ENCODE data around the gene LST1. TPM values are rescaled to one million over a fixed set of nuclear protein-coding genes. Genes with fewer than 3 reads are reported as not detected.
A peak's percentile ranks its signal among the peaks of the same experiment; 100 is the strongest.

Gene LST1
- total RNA-seq, 4 donors from 2014 or later = 0.49 to 50.4 (median 5.1) TPM; not detected in 1

- H3K36me3 ChIP-seq = peaks cover 20 to 35% (median 26%) of the 10 kb centered on the region in 3 donors
- no peaks in the 10 kb centered on the region for H3K27me3 ChIP-seq
- DNase-seq = peak; percentile 80
- H3K9me3 ChIP-seq = no peaks in the 10 kb centered on the region
- peaks cover 24 to 60% (median 40%) of the 10 kb centered on the region in 3 donors for H3K4me1 ChIP-seq
- H3K27ac ChIP-seq = peak within 1 kb of the TSS; percentile 93 to 99 (median 94)
- H3K4me3 ChIP-seq = peak within 1 kb of the TSS; percentile 58 to 87 (median 74)
- TF ChIP-seq CTCF (IDR thresholded peaks at IDR 0.05) = peak in 3 of 6 experiments; percentile 7 to 14 (median 11)
- peak in 3 of 4 donors; percentile 45 to 80 (median 53) for TF ChIP-seq POLR2A (IDR thresholded peaks at IDR 0.05)
- 0 to 1% methylated on average over 35 of the region's 43 CpGs for WGBS, 2 donors
- intact Hi-C loops (cut with DNase I) = no loop called here
These were observed 44.2 kb upstream of the LST1 start, which contains the start of gene DDX39B for GRCh38 chr6:31541658-31542521. Gene DDX39B, minus strand, starts transcription at chr6:31542003. Its CDS starts 1,471 bp downstream, at chr6:31540532.

- intact Hi-C loops (cut with DNase I) = no loop called here
- H3K4me3 ChIP-seq = no peak overlapping the region
- peaks cover 4 to 20% (median 10%) of the 10 kb centered on the region in 3 donors for H3K36me3 ChIP-seq
- TF ChIP-seq CTCF (IDR thresholded peaks at IDR 0.05) (no peak), POLR2A (IDR thresholded peaks at IDR 0.05) (no peak)
- no peaks in the 10 kb centered on the region for H3K27me3 ChIP-seq
- no peak for DNase-seq
- peaks cover 28 to 60% (median 36%) of the 10 kb centered on the region in 3 donors for H3K4me1 ChIP-seq
- H3K27ac ChIP-seq = peak overlapping the region in 2 of 4 donors; percentile 93 to 99
- H3K9me3 ChIP-seq = no peaks in the 10 kb centered on the region
- WGBS, 2 donors = 88 to 91% methylated on average over 4 to 6 of the region's 6 CpGs
These were observed 42.4 kb upstream of the LST1 start for GRCh38 chr6:31543639-31544038.

GRCh38 chr6:31544676-31545075, 41.4 kb upstream of the LST1 start:
- no peaks in the 10 kb centered on the region for H3K9me3 ChIP-seq
- TF ChIP-seq POLR2A (IDR thresholded peaks at IDR 0.05) = no peak
- no peak for TF ChIP-seq CTCF (IDR thresholded peaks at IDR 0.05)
- H3K4me1 ChIP-seq = peaks cover 18 to 56% (median 26%) of the 10 kb centered on the region in 3 donors
- no peak for DNase-seq
- H3K27me3 ChIP-seq = no peaks in the 10 kb centered on the region
- no peak overlapping the region for H3K27ac ChIP-seq
- intact Hi-C loops (cut with DNase I) = loop anchor here (5.0 kb wide), 1 partner anchor 47 kb away; the partner anchor contains the start of gene MICB
- peaks cover 0 to 20% (median 4%) of the 10 kb centered on the region in 3 donors for H3K36me3 ChIP-seq
- no peak overlapping the region for H3K4me3 ChIP-seq
- 75 to 79% methylated on average over 2 of the region's 2 CpGs for WGBS, 2 donors

GRCh38 chr6:31545291-31545690, 40.8 kb upstream of the LST1 start:
- intact Hi-C loops (cut with DNase I) = loop anchor here (5.0 kb wide), 1 partner anchor 48 kb away; the partner anchor contains the start of gene MICB
- Histone ChIP-seq H3K4me3 (no peak overlapping the region), H3K9me3 (no peaks in the 10 kb centered on the region), H3K36me3 (peaks cover 0 to 20% (median 0%) of the 10 kb centered on the region in 3 donors), H3K27ac (no peak overlapping the region), H3K4me1 (peaks cover 12 to 50% (median 20%) of the 10 kb centered on the region in 3 donors), H3K27me3 (no peaks in the 10 kb centered on the region)
- no peak for DNase-seq
- TF ChIP-seq CTCF (IDR thresholded peaks at IDR 0.05) (no peak), POLR2A (IDR thresholded peaks at IDR 0.05) (no peak)
- WGBS, 2 donors = 57 to 60% methylated on average over 7 of the region's 7 CpGs
